NOMO-1 (cell line): ENCODE data around the gene ZMIZ1.

ENCODE experiments used
- DNase-seq, 2 experiments: peaks; one replicate each; lab custom pipeline; 2025; ENCODE audit not compliant: unreplicated experiment in 2 of 2; lab: John Stamatoyannopoulos, UW

Gene ZMIZ1

DNA sequence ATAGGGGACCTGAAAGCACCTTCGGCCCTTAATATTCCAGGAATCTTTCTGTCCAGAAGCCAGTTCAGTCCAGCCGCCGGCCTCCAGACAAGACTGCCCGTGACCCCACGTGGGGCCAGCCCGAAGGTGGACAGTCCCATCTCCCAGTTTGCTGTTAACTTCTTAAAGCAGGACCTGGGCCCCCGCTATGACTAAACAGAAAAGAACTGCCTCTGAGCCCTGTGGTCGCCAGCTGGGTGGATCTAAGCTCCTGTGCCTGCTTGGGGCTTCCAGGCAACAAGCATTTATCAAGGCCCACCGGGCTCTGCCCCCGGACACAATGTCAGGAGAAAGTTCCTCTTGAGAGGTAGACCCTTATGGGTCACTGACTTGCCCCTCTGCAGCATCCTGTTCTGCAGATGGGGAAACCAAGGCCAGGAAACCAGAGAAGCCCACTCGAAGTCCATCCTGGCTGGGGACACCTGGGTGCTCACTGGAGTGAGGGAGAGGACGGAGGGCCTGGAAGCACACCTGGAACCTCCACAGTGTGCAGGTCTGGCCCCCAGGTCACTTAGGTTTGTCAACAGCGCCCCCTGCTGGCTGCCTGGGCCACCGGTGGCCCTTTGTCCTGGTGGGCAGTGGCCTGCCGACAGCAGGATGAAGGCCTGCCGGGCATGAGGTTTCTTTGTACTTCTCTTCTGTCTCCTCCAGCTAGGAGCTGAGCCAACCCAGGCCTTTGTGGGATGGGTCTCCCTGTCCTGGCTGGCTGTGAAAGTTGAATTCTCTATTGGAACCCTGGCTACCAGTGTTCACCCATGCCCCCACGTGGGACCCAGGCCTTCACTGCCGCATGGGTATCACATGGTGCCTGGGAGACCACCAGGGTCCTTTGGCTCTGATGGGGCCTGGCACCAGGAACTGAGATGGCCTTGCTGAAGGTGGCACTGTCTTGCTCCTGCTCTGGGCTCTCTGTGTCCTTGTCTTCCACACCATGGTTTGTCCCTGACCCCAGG lies 128.0 kb downstream of the ZMIZ1 start:
- DNase-seq, result peak; percentile 36 to 44

DNA sequence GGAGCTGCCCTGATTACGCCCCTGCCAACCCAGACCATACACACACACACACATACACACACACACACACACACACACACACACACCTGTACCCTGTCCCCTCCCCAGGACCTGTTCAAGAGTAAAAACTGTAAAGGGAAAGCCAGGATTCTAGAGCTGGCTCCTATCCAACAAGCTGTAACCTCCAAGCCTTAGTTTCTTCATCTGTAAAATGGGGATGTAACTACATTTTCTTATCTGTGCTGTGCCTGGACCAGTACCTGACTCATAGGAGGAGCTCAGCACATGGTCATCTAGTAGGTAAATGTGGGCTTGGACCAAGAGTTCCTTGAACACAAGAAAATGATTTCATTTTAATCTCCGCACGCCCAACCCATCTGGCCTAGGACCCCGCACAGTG lies 128.8 kb downstream of the ZMIZ1 start:
- no peak for DNase-seq

GRCh38 chr10:79200346-79200745 lies 131.6 kb downstream of the ZMIZ1 start:
- no peak for DNase-seq

DNA sequence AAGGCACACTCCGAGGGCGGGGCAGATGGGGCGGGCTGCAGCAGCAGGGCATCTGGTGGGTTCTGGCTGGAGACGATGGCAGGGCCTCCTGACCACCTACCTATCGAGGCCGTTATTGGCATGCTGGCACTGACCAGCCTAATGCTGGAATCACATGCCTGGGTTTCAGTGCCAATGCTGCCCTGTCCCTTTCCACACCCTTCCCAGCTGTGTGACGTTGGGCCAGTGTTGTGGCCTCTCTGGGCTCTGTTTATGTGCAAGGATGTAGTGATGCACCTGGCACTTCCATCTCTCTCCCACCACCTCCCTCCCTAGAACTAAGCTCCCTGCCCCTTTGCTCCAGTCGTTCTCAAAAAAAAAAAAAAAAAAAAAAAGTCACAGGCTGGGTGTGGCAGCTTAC lies 132.9 kb downstream of the ZMIZ1 start:
- no peak for DNase-seq

DNA sequence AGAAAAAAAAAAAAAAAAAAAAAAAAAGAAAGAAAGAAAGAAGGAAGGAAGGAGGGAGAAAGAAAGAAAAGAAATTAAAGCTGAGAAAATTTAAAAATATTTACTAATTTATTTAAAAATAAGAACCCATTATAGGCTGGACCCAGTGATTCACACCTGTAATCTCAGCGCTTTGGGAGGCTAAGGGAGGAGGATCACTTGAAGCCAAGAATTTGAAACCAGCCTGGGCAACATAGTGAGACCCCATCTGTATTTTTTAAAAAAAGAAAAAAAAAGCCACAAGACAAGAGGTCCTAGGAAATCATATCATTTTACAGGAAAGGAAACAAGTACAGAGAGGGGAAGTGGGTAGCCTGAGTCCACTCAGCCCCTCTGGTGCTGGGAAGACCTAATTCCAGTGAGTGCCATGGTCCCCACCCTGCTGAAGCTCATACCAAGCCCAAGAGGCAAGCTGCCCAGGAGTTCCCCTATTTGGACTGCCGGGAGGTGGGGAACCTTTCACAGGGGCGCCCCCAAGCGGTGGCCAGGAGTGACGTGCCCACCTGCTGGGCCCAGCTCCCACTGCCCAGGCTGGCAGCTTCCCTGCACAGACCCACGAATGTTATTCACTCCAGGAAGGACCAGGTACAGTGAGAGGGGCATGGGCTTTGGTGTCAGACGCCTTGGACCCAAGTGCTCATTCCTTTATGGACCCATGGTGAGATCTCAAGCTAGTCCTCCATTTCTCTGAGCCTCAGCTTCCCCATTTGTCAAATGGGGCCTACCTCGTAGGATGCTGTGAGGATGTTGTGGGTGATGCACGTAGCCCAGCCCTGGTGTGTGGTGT lies 133.6 kb downstream of the ZMIZ1 start:
- peak; percentile 49 to 51 for DNase-seq

DNA sequence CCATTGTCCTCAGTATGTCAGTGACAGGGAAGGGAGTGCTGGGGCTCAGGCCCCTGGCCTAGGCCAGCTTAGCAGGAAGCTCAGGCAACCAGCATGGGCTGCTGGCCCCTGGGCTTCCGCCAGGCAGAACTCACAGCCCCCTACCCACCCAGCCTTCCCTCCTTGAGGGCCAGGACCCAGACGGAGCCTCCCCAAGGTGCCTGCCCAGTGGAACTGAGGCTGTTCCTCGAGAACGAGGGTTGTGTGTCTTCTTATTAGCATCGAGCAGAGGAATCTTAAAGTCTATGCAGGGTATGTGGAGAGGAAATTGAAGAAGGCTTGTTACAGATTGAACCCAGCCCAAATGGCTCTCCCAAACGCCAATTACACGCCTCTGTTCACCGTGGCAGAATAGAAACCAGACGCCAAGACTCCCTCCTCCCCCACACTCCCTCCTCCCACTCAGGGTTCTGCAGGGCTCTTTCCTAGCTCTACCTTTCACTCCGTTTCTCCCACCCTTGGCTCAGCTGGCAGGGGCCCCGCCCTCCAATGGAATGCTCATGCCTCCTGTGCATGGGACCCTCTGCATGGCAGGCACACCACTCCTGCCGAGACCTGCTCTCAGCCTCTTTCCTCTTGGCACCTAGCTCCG lies 134.4 kb downstream of the ZMIZ1 start:
- no peak for DNase-seq

DNA sequence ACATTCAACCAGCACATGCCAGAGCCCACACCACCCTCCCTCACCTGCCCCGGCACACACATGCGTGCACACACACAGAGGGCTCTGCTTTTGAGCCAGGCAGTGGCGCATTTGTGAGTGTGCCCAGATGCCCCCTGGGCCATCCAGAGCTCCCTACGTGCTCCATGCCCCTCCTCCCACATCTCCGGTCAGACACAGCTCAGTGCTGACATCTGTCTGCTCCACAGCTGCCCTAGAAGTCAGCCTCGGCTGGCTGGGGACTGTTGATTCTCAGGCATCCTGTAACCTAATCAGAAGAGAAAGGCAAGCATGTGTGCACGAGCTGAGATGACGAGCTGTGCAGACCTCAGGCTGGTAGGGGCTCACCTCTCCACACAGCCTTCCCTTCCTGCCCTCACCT lies 135.1 kb downstream of the ZMIZ1 start:
- DNase-seq, result no peak

- no peak for DNase-seq
Measured at GRCh38 chr10:79206300-79207095, 137.7 kb downstream of the ZMIZ1 start.

DNA sequence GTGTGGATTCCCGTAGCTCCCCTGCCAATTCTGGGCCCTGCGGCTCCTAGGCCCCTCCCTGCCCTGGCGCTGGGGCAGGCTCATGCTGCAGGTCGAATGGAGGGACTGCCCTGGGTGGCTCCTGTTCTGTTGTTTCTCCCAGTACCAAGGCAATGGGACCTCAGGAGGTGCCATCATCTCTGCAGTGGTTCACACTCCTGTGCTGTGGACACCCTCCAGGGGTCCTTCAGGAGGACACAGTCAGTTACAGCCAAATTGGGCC lies 138.3 kb downstream of the ZMIZ1 start:
- no peak for DNase-seq

DNA sequence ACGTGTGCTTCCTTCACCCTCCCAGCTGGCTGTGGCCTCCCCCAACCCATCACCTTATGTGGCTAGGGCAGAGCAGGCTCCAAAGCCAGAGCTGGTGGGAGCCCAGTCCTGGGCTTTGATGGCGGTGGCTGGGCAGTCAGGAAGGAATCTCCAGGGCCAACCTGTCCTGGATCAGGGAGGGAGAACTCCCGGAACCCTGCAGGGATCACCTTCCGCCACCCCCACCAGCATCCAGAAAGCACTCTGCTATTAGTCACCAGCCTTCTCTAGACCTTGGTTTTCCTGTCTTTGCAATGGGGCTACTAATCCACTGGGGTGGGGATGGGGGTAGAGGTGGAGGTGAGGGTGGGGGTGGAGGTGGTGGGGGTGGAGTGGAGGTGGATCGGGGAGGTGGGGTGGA lies 139.0 kb downstream of the ZMIZ1 start:
- no peak for DNase-seq

DNA sequence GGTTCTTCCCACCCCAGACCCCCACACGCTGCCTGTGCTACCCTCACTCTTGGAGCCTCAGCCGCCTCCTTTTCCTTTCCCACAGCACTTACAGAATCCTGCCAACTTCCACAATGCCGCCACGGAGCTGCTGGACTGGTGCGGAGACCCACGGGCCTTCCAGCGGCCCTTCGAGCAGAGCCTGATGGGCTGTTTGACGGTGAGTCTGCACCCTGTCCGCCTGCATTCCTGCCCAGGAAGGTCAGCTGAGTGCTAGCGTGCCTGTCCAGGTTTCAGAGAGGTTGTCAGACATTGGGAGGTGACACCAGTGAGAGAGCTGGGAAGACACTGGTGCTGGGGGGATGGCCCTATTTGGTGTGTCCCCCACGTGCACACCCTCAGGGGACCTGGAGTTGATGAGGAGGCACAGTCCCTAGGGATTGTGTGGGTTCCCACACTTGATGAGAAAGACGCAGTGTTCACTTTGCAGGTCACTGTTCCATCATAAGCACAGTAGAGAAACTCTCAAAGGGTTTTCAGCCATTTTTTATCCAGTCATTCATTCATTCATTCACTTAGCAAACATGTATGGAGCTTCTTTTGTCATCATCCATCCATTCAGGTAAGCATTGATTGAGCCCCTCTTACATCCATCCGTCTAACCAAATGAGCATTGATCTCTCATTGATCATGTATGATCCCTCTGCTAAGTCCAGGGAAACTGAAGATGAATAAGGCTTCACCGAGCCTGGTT lies 139.7 kb downstream of the ZMIZ1 start:
- no peak for DNase-seq

GRCh38 chr10:79209340-79209739 lies 140.6 kb downstream of the ZMIZ1 start:
- no peak for DNase-seq

DNA sequence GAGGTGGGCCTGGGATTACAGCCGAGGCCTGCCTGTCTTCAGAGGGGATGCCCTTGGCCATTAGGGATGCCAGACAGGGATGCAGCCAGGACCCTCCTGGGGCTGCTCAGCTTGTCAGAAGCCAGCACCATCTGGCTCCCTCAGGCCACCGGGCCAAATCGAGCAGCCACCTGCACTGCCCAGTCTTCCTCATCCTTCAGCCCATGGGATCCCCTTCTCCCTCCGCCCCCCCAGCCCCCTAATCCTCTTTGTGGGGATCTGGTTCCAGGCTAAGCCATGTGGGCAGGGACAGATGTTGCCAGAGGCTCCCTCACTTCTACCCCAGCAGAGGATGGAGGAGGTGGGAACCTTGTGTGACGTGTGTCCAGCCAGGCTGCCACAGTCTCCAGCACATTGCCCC lies 141.1 kb downstream of the ZMIZ1 start:
- DNase-seq, result no peak

GRCh38 chr10:79210672-79211071 lies 141.9 kb downstream of the ZMIZ1 start:
- no peak for DNase-seq

DNA sequence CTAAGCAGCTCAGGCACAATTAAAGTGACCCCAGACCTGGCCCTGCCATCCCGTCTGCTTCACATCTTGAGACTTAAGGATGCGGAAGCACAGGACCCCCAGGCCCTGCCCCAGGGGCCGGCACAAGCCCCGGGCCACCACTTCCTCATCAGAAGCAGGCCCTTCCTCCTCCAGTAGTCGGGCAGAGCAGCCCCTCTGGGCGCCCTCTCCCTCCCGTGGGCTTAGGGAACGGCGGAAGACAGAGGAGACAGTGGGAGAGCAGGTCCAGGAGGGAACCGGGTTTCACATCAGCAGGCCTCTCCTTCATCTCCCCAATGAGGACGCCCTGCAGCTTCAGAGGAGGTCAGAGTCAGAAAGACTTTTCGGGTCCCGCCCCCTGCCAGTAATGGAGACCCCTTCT lies 142.8 kb downstream of the ZMIZ1 start:
- no peak for DNase-seq

DNA sequence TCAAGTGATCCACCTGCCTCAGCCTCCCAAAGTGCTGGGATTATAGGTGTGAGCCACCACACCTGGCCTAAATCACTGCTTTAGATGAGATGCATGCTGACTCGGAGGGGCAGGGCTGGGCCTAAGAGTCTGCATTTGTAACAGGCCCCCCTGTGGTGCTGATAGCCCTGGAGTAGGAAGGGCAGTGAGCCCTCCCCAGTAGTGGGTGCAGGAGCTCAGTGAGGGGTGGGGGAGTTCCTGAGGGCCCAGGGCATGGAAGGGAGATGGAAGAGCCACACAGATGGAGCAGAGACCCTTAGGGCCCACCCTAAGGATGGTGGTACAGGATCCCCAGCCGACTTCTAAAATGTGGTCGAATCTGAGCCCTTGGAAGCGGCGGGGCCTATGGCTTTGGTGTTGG lies 146.8 kb downstream of the ZMIZ1 start:
- no peak for DNase-seq

DNA sequence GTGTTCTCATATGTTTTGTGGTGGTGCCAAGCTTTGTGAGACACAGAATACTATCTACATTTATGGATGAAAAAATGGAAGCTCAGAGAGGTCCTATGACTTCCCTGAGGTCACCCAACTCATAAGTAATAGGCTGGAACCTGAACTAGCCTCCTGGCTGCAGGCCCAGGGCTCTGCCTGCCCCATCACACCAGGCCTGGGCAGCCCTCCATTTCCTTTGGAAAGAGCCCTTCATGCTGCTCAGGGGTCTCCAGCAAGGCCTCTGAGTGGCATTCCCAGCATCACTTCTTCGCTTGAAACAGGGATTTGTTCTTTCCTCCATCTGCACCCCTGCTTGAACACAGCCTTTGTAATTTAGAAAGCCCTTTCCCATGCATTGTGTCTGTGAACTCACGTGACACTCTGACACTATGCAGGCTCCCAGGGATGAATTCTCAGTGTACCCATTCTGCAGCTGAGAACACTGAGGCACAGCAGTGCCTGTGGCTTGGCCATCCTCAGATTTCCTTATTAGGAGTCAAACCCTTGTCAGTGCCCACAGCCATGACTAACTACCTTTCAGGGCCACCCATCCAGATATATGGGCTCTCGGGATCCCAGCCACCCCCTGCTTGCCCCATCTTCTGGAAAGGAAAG lies 150.7 kb downstream of the ZMIZ1 start:
- no peak for DNase-seq

GRCh38 chr10:79220307-79220706 lies 151.5 kb downstream of the ZMIZ1 start:
- no peak for DNase-seq
